ENCODE measurements around the gene DGKG.

Gene DGKG

GRCh38 chr3:186193534-186194450 lies 168.2 kb downstream of the DGKG start:
- Histone ChIP-seq H3K9ac (ENCODE audit: low read length) (no peak overlapping the region), H3K4me1 (ENCODE audit: insufficient read depth, low read length) (no peaks in the 10 kb centered on the region), H3K27me3 (ENCODE audit: control insufficient read depth in 1 of 2, insufficient read depth in 2 of 2, low read length in 2 of 2) (peaks cover 0 to 5% of the 10 kb centered on the region in 2 donors), H3K36me3 (ENCODE audit: insufficient read depth, low read length) (no peaks in the 10 kb centered on the region), H3K9me3 (ENCODE audit: low read length) (no peaks in the 10 kb centered on the region), H3K27ac (ENCODE audit: low read depth, low read length) (no peak overlapping the region), H3K4me3 (ENCODE audit: low read depth in 1 of 2, low read length in 2 of 2) (no peak overlapping the region)

GRCh38 chr3:186192823-186193222 lies 169.2 kb downstream of the DGKG start:
- Histone ChIP-seq H3K9ac (ENCODE audit: low read length) (no peak overlapping the region), H3K36me3 (ENCODE audit: insufficient read depth, low read length) (no peaks in the 10 kb centered on the region), H3K9me3 (ENCODE audit: low read length) (no peaks in the 10 kb centered on the region), H3K27me3 (ENCODE audit: control insufficient read depth in 1 of 2, insufficient read depth in 2 of 2, low read length in 2 of 2) (peaks cover 0 to 5% of the 10 kb centered on the region in 2 donors), H3K4me3 (ENCODE audit: low read depth in 1 of 2, low read length in 2 of 2) (no peak overlapping the region), H3K27ac (ENCODE audit: low read depth, low read length) (no peak overlapping the region), H3K4me1 (ENCODE audit: insufficient read depth, low read length) (no peaks in the 10 kb centered on the region)

DNA sequence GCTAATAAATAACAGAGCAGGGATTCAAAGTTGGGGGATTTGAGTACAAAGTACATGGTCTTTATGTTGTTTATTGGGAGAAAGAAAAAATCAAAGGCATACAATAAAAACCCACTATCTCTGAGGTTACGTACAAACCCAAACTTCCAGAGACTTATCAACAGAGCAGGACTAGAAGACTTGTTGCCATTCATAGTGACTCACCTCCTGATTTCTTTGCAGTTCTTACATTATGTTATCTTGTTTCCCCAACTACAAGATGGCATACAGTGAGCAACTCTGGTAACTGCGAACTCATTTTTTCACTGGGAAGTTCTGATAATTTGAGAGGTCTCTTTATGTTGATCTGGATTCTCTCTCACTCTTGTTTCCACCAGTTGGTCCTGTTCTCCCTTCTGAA lies 172.5 kb downstream of the DGKG start:
- Histone ChIP-seq H3K27ac (ENCODE audit: low read depth, low read length) (no peak overlapping the region), H3K9me3 (ENCODE audit: low read length) (no peaks in the 10 kb centered on the region), H3K4me1 (ENCODE audit: insufficient read depth, low read length) (no peaks in the 10 kb centered on the region), H3K4me3 (ENCODE audit: low read depth in 1 of 2, low read length in 2 of 2) (no peak overlapping the region), H3K27me3 (ENCODE audit: control insufficient read depth in 1 of 2, insufficient read depth in 2 of 2, low read length in 2 of 2) (peaks cover 0 to 5% of the 10 kb centered on the region in 2 donors), H3K36me3 (ENCODE audit: insufficient read depth, low read length) (no peaks in the 10 kb centered on the region), H3K9ac (ENCODE audit: low read length) (no peak overlapping the region)

DNA sequence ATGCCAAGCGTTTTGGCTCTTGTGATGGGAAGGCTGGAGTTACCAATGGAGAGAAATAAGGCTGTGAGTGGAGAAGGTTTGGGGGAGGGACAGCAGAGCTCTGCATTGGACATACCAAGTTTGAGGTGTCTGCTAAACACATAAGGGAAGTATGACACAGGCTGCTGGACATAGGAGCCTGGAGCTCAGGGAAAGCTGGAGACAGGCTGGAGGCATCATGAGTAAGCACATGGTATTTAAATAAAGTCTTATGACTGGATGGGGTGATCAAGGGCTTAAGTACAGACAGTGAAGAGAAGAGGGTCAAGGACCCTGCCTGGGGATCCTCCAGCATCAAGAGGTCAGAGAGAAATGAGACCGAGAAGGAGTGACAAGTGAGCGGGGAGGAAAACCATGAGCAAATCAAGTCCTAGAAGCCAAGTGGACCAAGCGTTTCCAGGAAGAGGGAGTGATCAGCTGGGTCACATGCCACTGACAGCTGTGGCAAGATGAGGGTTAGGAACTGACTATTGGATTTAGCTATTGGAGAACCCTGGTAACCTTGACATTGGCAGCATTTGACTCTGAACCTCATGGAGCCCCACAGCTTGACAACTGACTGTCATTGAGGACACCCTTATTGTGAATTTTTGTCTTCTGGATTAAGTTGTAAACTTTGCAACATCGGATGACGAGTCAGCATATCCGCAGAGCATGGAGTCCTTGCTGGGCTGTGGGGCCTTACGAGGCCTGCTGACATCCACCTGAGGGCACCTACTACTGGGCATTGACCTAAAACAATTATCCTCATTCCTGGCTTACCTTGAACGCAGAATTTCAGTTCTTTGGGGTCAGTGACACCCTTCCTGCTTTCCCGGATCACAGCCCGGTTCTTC lies 174.4 kb downstream of the DGKG start:
- Histone ChIP-seq H3K9ac (ENCODE audit: low read length) (no peak overlapping the region), H3K27me3 (ENCODE audit: control insufficient read depth in 1 of 2, insufficient read depth in 2 of 2, low read length in 2 of 2) (no peaks in the 10 kb centered on the region), H3K36me3 (ENCODE audit: insufficient read depth, low read length) (no peaks in the 10 kb centered on the region), H3K4me1 (ENCODE audit: insufficient read depth, low read length) (no peaks in the 10 kb centered on the region), H3K4me3 (ENCODE audit: low read depth in 1 of 2, low read length in 2 of 2) (no peak overlapping the region), H3K27ac (ENCODE audit: low read depth, low read length) (no peak overlapping the region), H3K9me3 (ENCODE audit: low read length) (no peaks in the 10 kb centered on the region)

- Histone ChIP-seq H3K9me3 (ENCODE audit: low read length) (no peaks in the 10 kb centered on the region), H3K9ac (ENCODE audit: low read length) (no peak overlapping the region), H3K27me3 (ENCODE audit: control insufficient read depth in 1 of 2, insufficient read depth in 2 of 2, low read length in 2 of 2) (no peaks in the 10 kb centered on the region), H3K4me1 (ENCODE audit: insufficient read depth, low read length) (no peaks in the 10 kb centered on the region), H3K4me3 (ENCODE audit: low read depth in 1 of 2, low read length in 2 of 2) (no peak overlapping the region), H3K36me3 (ENCODE audit: insufficient read depth, low read length) (no peaks in the 10 kb centered on the region), H3K27ac (ENCODE audit: low read depth, low read length) (no peak overlapping the region)
These were observed 176.7 kb downstream of the DGKG start for GRCh38 chr3:186185194-186185787.

DNA sequence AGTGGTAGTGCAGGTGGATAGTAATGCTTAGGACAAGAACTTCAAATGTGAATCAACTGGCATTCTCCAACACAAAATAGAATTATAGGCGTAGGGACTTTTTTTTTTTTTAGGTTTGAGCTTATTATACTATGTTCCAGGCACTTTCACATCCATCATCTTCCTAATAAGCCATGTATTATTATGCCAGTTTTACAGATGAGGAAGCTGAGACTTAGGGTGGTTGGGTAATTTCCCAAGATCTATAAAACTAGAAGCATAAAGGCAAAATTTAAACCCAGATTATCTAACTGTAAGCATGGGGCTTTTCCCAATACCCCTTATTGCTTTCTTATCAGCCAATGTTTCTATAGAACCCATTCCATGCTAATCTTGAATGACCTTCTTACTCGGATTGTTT lies 178.0 kb downstream of the DGKG start:
- no peaks in the 10 kb centered on the region for H3K36me3 ChIP-seq (ENCODE audit: insufficient read depth, low read length)
- no peaks in the 10 kb centered on the region for H3K9me3 ChIP-seq (ENCODE audit: low read length)
- no peaks in the 10 kb centered on the region for H3K4me1 ChIP-seq (ENCODE audit: insufficient read depth, low read length)
- H3K9ac ChIP-seq (ENCODE audit: low read length) = no peak overlapping the region
- H3K27ac ChIP-seq (ENCODE audit: low read depth, low read length) = no peak overlapping the region
- H3K4me3 ChIP-seq (ENCODE audit: low read depth in 1 of 2, low read length in 2 of 2) = no peak overlapping the region
- H3K27me3 ChIP-seq (ENCODE audit: control insufficient read depth in 1 of 2, insufficient read depth in 2 of 2, low read length in 2 of 2) = no peaks in the 10 kb centered on the region

- H3K36me3 ChIP-seq (ENCODE audit: insufficient read depth, low read length) = no peaks in the 10 kb centered on the region
- H3K27ac ChIP-seq (ENCODE audit: low read depth, low read length) = no peak overlapping the region
- H3K9me3 ChIP-seq (ENCODE audit: low read length) = no peaks in the 10 kb centered on the region
- no peak overlapping the region for H3K4me3 ChIP-seq (ENCODE audit: low read depth in 1 of 2, low read length in 2 of 2)
- no peak overlapping the region for H3K9ac ChIP-seq (ENCODE audit: low read length)
- no peaks in the 10 kb centered on the region for H3K4me1 ChIP-seq (ENCODE audit: insufficient read depth, low read length)
- H3K27me3 ChIP-seq (ENCODE audit: control insufficient read depth in 1 of 2, insufficient read depth in 2 of 2, low read length in 2 of 2) = no peaks in the 10 kb centered on the region
These were observed 179.2 kb downstream of the DGKG start for GRCh38 chr3:186182850-186183249.

DNA sequence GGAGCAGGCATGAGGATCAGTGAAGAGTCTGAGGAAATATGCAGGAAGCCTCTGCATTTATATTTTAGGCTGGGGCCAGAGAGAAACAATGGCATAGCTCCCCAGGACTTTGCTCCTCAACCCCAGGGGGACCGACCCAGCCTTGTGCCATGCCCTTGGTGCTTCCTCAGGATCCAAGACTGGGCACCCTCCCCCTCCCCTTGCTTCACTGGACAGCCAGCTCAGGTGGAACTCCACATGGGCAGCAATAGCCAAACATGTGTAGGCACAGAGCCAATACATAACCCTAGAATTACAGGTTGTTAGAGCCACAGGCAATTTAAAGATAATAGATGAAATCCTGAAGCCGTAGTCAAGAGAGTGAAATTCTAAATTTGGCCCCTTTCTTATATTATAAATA lies 180.1 kb downstream of the DGKG start:
- H3K27me3 ChIP-seq (ENCODE audit: control insufficient read depth in 1 of 2, insufficient read depth in 2 of 2, low read length in 2 of 2) = no peaks in the 10 kb centered on the region
- no peaks in the 10 kb centered on the region for H3K9me3 ChIP-seq (ENCODE audit: low read length)
- H3K27ac ChIP-seq (ENCODE audit: low read depth, low read length) = no peak overlapping the region
- no peak overlapping the region for H3K4me3 ChIP-seq (ENCODE audit: low read depth in 1 of 2, low read length in 2 of 2)
- no peaks in the 10 kb centered on the region for H3K36me3 ChIP-seq (ENCODE audit: insufficient read depth, low read length)
- H3K4me1 ChIP-seq (ENCODE audit: insufficient read depth, low read length) = no peaks in the 10 kb centered on the region
- H3K9ac ChIP-seq (ENCODE audit: low read length) = no peak overlapping the region

DNA sequence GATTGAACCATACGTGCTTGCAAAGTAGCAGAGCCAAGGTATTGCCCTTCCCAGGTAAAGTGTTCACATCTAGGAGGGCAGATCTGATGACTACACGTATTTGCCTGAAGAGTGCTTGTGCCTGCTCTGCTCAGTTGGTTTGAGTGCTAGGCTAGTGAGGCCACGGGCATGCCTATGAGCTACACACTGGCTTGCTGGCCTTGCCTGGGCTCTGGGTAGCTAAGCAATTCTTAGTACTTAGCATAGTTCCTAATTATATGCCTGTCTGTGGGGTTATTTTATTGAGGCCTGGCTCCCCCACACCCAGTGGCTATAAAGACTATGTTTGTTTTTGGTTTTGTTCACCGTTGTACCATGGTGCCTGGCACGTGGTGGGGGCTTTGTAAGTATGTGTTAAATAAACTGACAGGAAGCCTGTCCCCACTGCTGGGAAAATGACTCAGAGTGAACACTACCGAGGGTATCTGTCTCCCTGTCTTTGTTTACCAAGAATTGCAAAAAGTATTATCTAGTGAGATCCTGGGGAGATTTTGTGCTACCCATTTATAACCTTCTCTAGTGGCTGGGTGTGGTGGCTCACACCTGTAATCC lies 181.0 kb downstream of the DGKG start:
- Histone ChIP-seq H3K27me3 (ENCODE audit: control insufficient read depth in 1 of 2, insufficient read depth in 2 of 2, low read length in 2 of 2) (no peaks in the 10 kb centered on the region), H3K4me1 (ENCODE audit: insufficient read depth, low read length) (peaks cover 3% of the 10 kb centered on the region), H3K9me3 (ENCODE audit: low read length) (no peaks in the 10 kb centered on the region), H3K4me3 (ENCODE audit: low read depth in 1 of 2, low read length in 2 of 2) (no peak overlapping the region), H3K27ac (ENCODE audit: low read depth, low read length) (no peak overlapping the region), H3K36me3 (ENCODE audit: insufficient read depth, low read length) (no peaks in the 10 kb centered on the region), H3K9ac (ENCODE audit: low read length) (no peak overlapping the region)

GRCh38 chr3:186180151-186180550 lies 181.9 kb downstream of the DGKG start:
- Histone ChIP-seq H3K36me3 (ENCODE audit: insufficient read depth, low read length) (no peaks in the 10 kb centered on the region), H3K9ac (ENCODE audit: low read length) (no peak overlapping the region), H3K9me3 (ENCODE audit: low read length) (no peaks in the 10 kb centered on the region), H3K4me1 (ENCODE audit: insufficient read depth, low read length) (peaks cover 7% of the 10 kb centered on the region), H3K27ac (ENCODE audit: low read depth, low read length) (no peak overlapping the region), H3K27me3 (ENCODE audit: control insufficient read depth in 1 of 2, insufficient read depth in 2 of 2, low read length in 2 of 2) (no peaks in the 10 kb centered on the region), H3K4me3 (ENCODE audit: low read depth in 1 of 2, low read length in 2 of 2) (no peak overlapping the region)

DNA sequence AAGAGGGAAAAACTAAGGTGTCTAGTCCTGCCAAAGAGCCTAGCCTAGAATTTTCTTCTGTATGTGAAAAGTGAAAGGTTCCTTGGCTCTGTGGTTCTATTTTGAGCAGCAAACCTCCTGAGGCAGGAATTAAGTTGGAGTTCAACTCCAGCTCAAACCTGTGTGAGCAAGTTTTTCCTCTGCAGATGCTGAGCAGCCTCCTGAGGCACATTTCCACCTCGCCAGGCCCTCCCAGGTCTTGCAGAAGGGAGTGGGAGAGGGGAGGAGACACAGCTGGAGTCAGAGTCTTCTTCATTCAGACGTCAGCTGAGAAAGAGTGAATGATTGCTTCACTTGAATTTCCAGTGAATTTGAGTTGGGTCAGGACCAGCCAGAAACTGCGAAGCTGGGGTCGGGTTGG lies 183.6 kb downstream of the DGKG start:
- Histone ChIP-seq H3K27ac (ENCODE audit: low read depth, low read length) (no peak overlapping the region), H3K27me3 (ENCODE audit: control insufficient read depth in 1 of 2, insufficient read depth in 2 of 2, low read length in 2 of 2) (no peaks in the 10 kb centered on the region), H3K9ac (ENCODE audit: low read length) (no peak overlapping the region), H3K36me3 (ENCODE audit: insufficient read depth, low read length) (no peaks in the 10 kb centered on the region), H3K4me1 (ENCODE audit: insufficient read depth, low read length) (peaks cover 7% of the 10 kb centered on the region), H3K4me3 (ENCODE audit: low read depth in 1 of 2, low read length in 2 of 2) (no peak overlapping the region), H3K9me3 (ENCODE audit: low read length) (no peaks in the 10 kb centered on the region)

Measured in muscle layer of colon (tissue), 2 donors.